ENCODE data around the gene RWDD4.

Gene RWDD4

GRCh38 chr4:183670251-183670650 lies 11.3 kb upstream of the RWDD4 start:
- no peak for DNase-seq (ENCODE audit: low spot score)
- in situ Hi-C loops (cut with MboI; ENCODE audit: low sequenced_read_pairs, unreplicated experiment) = no loop called here
- no peak for TF ChIP-seq CTCF (IDR thresholded peaks at IDR 0.05; ENCODE audit: borderline replicate concordance, control extremely low read depth, extremely low read depth, insufficient read depth, missing control alignments)

- no peak for DNase-seq (ENCODE audit: low spot score)
- TF ChIP-seq CTCF (IDR thresholded peaks at IDR 0.05; ENCODE audit: borderline replicate concordance, control extremely low read depth, extremely low read depth, insufficient read depth, missing control alignments) = no peak
- in situ Hi-C loops (cut with MboI; ENCODE audit: low sequenced_read_pairs, unreplicated experiment) = no loop called here
Measured at GRCh38 chr4:183666088-183666487, 7.1 kb upstream of the RWDD4 start.

GRCh38 chr4:183659872-183660242 lies 872 bp upstream of the RWDD4 start:
- TF ChIP-seq CTCF (IDR thresholded peaks at IDR 0.05; ENCODE audit: borderline replicate concordance, control extremely low read depth, extremely low read depth, insufficient read depth, missing control alignments) = no peak
- in situ Hi-C loops (cut with MboI; ENCODE audit: low sequenced_read_pairs, unreplicated experiment) = no loop called here
- peak; percentile 13 for DNase-seq (ENCODE audit: low spot score)

- in situ Hi-C loops (cut with MboI; ENCODE audit: low sequenced_read_pairs, unreplicated experiment) = no loop called here
- no peak for TF ChIP-seq CTCF (IDR thresholded peaks at IDR 0.05; ENCODE audit: borderline replicate concordance, control extremely low read depth, extremely low read depth, insufficient read depth, missing control alignments)
- peak; percentile 45 for DNase-seq (ENCODE audit: low spot score)
Measured at GRCh38 chr4:183658362-183659028, 490 bp downstream of the RWDD4 start.

DNA sequence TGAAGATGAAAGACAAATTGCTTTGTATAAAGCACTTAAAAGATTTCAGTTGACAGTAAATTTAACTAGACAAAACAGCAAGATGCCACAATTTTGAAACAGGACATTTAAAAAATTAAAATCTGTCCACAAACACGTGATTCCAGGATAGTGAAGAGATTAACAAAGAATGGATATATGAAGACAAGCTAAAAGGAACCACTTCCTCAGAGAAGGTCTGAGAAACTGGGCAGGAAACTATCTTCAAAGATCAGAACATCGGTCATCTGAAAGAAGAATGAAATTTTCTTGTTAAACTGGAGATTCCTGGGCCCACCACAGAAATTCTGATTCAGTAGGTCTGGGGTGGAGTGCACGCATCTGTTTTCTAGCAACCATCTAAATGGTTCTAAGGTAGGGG lies 1.4 kb downstream of the RWDD4 start:
- no peak for DNase-seq (ENCODE audit: low spot score)
- in situ Hi-C loops (cut with MboI; ENCODE audit: low sequenced_read_pairs, unreplicated experiment) = no loop called here
- TF ChIP-seq CTCF (IDR thresholded peaks at IDR 0.05; ENCODE audit: borderline replicate concordance, control extremely low read depth, extremely low read depth, insufficient read depth, missing control alignments) = no peak

DNA sequence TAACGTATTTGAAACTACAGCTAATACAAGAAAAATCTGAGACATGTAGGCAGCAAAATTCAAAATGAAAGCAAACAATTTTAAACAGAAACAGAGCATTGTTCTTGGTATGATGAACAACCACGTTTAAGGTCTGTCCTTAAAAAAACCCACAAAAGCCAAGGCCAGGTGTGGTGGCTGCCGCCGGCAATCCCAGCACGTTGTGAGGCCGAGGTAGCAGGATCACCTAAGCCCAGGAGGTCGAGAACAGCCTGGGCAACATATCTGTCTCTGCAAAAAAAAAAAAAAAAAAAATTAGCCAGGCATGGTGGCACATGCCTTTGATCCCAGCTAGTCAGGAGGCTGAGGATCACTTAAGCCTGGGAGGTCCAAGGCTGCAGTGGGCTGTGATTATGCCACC lies 13.7 kb downstream of the RWDD4 start:
- in situ Hi-C loops (cut with MboI; ENCODE audit: low sequenced_read_pairs, unreplicated experiment) = no loop called here
- no peak for TF ChIP-seq CTCF (IDR thresholded peaks at IDR 0.05; ENCODE audit: borderline replicate concordance, control extremely low read depth, extremely low read depth, insufficient read depth, missing control alignments)
- no peak for DNase-seq (ENCODE audit: low spot score)

Measured in GM13976 (cell line).